HG03045 (cell line): ENCODE data around the gene SCRN1.
"Not testable (repeated sequence)": the region's sequence is repeated elsewhere in the genome, so short reads cannot be mapped to it uniquely, and the experiment has no call there.

Experiments
- ATAC-seq: cut with Tn5 transposase; IDR thresholded peaks from one replicate; pipeline ENCODE4 v1.9.1; 2021; ENCODE audit warnings: mild to moderate bottlenecking, moderate library complexity; ENCODE audit not compliant: unreplicated experiment

The SCRN1 gene

GRCh38 chr7:29969738-29970137, 19.9 kb downstream of the SCRN1 start:
- no peak for ATAC-seq

DNA sequence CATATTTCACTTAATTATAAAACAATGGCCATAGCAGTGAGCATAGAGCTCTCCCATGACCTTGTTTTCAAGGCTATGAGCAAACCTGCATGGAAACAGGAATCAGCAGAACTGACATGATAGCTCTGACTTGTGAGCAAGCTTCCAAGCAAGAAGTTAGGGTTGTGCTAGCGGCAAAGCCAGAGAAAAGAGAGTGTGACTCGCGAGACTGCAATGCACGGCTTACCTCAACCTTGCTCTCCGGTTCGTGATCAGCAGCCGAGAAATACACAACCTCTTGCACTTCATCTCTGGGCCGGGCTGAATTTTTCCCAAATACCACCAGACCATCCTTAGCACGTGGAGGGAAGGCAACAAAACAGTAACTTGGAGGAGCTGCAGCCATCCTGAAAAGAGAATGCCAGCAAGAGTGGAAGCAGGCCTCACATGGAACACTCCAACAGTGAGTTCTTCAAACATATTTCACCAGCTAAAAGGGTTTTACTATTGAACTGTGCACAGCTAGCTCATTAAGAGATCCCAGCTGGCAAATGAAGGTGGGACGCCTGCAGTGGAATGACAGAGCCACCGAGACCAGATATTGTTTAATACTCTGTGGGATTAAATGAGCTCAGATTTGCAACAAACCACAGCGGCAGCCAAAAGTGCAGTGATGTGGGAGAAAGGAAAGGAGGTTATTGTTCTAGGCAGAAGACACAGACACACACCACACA, 20.8 kb downstream of the SCRN1 start:
- ATAC-seq = no peak

- ATAC-seq = no peak
Measured at GRCh38 chr7:29965030-29965429, 24.6 kb downstream of the SCRN1 start.

DNA sequence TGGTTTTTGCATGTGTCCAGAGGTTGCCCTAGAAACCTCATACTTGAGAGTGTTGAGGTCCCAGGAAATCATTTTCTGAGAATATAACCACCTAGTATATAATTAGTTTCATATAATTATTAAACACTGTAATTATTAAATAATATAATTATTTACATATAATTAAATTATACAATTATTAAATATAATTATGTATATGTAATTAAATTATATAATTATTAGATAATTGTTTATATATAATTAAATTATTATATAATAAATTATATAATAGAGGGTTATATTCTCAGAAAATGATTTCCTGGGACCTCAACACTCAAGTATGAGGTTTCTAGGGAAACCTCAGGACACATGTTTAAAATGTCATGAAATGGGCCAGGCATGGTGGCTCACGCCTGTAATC, 27.6 kb downstream of the SCRN1 start:
- ATAC-seq = no peak

GRCh38 chr7:29961611-29962010, 28.0 kb downstream of the SCRN1 start:
- ATAC-seq = not testable (repeated sequence)

- no peak for ATAC-seq
Measured at GRCh38 chr7:29958667-29959358, 30.8 kb downstream of the SCRN1 start.

- ATAC-seq = no peak
Measured at GRCh38 chr7:29957521-29958310, 31.9 kb downstream of the SCRN1 start.

DNA sequence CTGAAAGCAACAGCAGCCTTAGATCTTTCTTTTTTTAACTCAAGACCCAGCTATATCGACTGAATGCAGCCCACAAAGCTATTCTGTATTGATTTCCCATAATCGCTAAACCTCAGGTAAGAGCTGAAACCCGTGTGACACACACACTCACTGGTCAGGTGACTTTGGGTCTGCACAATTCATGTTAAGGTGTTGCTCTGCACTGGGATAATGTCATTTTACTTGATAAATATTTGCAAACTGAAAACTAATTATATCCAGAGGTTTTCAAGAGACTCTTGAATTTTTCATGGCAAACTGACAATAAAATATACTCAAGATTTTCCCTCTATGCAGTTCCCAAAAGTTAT, 33.1 kb downstream of the SCRN1 start:
- no peak for ATAC-seq

DNA sequence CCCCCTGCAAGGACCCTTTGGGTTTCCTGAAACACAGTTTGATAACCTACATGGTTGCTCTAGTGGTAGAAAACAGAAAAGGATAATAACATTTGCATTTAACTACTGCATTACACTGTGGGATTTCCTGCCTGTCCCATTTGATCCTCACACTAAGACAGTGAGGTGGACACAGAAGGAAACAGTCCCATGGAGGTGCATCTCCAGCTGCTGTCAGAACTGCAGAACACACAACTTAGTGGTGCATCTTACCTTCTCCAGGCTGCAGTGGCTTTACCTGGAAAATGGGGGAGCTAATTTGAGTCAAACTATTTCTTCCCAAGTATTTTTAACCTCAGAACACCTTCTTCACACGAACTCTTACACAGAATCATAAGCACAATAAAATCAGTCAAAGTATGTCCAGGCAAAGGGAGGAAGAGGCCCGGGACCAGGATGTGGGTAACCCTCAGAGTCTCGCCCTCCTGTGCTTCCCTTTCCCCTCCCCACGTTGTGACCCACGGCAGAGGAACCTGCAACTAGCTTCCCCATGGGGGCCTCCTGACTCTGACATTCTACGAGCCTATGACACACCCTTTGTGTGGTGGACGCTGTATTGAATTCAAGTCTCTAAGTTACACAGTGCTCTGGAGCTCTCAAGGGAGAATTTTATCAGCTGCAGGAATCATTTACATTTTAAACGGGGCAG, 33.7 kb downstream of the SCRN1 start:
- ATAC-seq = no peak

DNA sequence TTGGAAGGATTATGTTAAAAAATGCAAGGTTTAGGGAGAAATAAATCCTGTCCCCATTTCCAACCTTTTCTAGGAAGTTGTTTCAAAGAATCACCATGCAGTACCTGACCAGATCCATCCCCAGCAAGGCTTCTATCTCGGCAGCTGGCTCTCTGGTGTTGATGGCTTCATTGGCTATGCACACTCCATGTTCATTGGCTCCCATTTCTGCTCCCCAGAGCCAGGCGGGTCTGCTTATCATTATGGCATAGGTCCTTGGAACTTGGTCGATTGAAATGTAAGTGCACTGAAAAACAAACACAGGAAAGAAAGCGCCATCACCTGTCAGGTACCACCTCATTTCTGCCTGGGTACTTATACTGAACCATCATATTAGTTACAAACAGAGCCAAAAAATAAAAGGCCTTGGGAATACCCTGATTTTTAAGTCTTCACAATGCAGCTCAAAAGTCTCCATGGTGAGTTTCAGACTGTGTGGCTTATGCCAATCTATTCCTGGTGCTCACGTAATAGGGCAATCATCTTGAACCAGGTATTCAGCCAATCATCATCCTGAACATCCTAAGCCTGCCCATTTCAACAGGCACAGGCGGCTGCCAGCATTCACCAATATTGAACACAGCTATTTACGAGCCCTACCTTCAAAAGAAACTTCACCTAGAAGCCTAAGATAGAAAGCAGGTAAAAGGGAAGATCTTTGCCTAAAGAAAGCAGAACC, 34.4 kb downstream of the SCRN1 start:
- ATAC-seq = no peak

- no peak for ATAC-seq
Measured at GRCh38 chr7:29953726-29954347, 35.8 kb downstream of the SCRN1 start.

- no peak for ATAC-seq
Measured at GRCh38 chr7:29951206-29951605, 38.4 kb downstream of the SCRN1 start.

- no peak for ATAC-seq
Measured at GRCh38 chr7:29950480-29950879, 39.1 kb downstream of the SCRN1 start.

- no peak for ATAC-seq
Measured at GRCh38 chr7:29948587-29948986, 41.0 kb downstream of the SCRN1 start.

DNA sequence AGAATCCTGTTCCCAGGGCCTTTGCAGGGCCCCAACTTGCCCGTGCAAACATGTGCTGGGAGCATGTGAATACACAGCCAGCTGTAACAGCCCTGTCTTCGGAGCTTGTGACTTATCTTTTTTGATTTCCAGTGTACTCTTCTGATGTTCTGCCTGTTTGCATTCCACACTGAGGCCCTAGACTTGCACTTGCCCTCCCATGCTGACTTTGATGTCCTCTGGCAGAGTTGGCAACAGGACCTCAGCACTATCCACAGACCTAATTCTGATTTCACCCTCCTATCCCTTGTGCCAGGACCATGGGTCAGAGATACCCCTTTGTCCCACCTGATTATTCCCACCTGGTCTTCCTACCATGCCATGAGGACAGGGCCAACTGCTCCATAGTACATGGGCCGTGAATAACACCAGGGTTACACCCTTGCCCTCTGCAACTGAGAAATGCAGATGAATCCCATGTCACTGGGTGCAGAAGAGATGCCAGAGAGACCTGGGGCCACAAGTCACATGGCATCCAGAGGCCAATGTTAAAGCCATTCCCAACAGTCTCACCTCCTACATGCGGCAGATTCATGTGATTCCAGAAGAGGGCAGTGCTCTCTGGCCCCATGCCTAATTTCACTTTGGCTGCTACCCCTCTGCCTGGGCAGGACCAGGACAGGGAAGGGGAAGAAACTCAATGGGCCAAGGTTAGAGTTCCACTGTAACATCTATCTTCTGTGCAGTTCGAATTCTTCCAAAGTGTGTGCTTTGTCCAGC, 43.0 kb downstream of the SCRN1 start:
- ATAC-seq = no peak

DNA sequence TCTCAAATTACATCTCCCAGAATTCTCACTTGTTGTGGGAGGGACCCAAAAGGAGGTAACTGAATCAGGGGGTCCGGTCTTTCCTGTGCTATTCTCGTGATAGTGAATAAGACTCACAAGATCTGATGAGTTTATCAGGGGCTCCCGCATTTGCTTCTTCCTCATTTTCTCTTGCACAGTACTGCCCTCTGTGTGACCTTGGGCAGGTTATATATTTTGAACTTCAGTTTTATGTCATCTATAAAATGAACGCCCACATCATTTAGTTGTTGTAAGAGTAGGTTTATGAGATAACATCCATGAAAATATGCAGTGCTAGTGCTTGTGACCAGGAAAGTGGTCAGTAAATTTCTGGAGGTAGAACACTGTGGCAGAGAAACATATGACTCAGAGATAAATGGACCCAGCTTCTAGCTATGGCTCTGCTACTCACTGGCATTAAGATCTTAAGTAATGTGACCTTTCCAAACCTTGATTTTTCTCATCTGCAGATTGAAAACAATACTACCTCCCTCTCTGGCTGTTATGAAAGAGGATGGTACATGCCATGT, 44.3 kb downstream of the SCRN1 start:
- no peak for ATAC-seq

DNA sequence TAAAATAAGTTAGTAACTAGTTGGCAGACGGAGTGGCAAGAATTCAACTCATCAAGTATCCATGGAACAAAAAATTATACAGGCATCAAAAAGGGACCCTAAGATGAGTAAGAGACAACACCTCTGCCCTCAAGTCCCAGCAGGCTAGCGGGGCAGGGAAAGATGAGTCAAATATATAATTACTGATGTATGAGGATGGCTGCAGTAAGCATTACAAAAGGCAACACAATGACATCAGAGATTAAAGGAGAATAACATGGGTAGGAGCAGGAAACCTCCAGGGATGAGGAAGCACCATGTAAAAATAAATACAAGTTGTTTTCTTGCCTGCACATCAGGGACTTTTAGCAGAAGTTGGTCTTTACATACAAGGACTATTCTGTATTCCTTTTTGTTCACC, 49.4 kb downstream of the SCRN1 start:
- no peak for ATAC-seq

DNA sequence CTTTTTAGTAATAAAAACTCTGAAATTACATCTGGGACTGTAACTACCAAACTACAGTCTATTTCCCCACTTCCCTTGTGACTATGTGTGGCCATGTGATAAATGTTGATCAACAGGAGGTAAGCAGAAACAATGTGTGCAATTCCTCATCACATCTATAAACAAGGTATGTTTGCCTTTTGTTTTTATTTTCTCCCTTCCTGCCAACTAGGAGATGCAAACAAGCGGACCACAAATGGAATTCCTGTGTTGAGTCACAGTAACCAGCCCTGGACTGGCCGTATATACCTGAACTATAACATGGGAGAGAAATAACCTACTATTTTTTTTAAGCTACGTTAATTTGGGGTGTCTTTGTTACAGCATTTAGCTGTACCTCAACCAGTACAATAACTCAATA, 52.5 kb downstream of the SCRN1 start:
- no peak for ATAC-seq

DNA sequence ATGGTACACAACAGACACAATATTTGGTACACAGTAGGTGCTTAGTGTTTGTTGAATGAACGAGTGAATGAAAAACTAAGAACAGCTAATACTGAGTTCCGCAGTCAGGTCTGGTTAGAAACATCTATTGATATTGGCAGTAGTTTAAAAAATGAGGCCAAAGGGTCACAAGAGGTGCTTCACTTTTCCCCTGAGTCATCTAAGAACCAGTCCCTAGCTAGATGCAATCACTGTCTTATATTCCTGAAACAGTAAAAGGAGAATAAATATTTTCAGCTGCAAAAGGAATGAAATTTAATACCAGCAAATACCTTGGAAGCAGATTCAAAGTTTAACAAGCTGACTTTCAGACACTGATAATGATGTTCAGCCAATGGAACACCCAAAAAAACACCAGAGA, 54.5 kb downstream of the SCRN1 start:
- ATAC-seq = no peak
